ENCODE results near the gene AMBP.

DNA sequence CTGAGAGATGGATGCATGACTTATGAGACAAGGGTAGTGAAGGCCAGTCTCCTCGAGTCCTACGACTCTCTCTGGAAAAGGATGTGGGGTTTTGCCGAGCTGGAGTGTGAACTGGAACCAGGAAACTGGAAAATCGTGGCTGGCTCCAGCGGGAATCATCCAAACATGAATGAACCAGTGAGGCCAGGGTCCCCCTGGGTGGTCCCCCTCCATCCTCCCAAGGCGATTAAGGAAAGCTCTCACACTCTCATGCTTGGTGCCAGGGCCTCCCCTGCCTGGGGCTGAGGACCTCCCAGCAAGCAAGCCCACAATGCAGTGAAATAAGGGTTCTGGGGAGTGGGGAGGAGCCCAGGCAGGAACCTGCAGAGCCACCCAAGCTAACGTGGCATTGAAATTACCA is 9.6 kb upstream of the AMBP start:
- TF ChIP-seq POLR2AphosphoS5 (IDR thresholded peaks at IDR 0.05; ENCODE audit: low read depth, low read length) (no peak), RFX5 (IDR thresholded peaks at IDR 0.05; ENCODE audit: low read length) (no peak), CHD2 (IDR thresholded peaks at IDR 0.05; ENCODE audit: low read length, partially characterized antibody) (no peak), FOXJ3 (CRISPR knock-in tag; IDR thresholded peaks at IDR 0.05) (no peak)
- TF ChIP-seq, protein P1, sequence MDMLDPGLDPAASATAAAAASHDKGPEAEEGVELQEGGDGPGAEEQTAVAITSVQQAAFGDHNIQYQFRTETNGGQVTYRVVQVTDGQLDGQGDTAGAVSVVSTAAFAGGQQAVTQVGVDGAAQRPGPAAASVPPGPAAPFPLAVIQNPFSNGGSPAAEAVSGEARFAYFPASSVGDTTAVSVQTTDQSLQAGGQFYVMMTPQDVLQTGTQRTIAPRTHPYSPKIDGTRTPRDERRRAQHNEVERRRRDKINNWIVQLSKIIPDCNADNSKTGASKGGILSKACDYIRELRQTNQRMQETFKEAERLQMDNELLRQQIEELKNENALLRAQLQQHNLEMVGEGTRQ (IDR thresholded peaks at IDR 0.05; ENCODE audit: borderline replicate concordance, low read depth, low read length) = no peak
- TF ChIP-seq, protein P2, sequence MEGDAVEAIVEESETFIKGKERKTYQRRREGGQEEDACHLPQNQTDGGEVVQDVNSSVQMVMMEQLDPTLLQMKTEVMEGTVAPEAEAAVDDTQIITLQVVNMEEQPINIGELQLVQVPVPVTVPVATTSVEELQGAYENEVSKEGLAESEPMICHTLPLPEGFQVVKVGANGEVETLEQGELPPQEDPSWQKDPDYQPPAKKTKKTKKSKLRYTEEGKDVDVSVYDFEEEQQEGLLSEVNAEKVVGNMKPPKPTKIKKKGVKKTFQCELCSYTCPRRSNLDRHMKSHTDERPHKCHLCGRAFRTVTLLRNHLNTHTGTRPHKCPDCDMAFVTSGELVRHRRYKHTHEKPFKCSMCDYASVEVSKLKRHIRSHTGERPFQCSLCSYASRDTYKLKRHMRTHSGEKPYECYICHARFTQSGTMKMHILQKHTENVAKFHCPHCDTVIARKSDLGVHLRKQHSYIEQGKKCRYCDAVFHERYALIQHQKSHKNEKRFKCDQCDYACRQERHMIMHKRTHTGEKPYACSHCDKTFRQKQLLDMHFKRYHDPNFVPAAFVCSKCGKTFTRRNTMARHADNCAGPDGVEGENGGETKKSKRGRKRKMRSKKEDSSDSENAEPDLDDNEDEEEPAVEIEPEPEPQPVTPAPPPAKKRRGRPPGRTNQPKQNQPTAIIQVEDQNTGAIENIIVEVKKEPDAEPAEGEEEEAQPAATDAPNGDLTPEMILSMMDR (IDR thresholded peaks at IDR 0.05) = no peak
- TF ChIP-seq, protein P3, sequence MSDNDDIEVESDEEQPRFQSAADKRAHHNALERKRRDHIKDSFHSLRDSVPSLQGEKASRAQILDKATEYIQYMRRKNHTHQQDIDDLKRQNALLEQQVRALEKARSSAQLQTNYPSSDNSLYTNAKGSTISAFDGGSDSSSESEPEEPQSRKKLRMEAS (IDR thresholded peaks at IDR 0.05; ENCODE audit: low read depth) = no peak
